ENCODE data around the gene RRP7A.
"Not testable (repeated sequence)": the region's sequence is repeated elsewhere in the genome, so short reads cannot be mapped to it uniquely, and the experiment has no call there.

Gene RRP7A

DNA sequence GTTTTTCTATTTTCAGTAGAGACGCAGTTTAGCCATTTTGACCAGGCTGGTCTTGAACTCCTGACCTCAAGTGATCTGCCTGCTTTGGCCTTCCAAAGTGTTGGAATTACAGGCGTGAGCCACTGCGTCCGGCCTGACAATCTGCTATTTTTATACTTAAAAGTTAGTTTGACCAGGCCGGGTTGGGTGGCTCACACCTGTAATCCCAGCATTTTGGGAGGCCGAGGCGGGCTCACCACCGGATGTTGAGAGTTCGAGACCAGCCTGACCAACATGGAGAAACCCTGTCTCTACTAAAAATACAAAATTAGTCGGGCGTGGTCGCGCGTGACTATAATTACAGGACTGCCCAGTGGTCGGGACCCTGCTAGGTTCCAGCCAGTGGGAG lies 19.8 kb downstream of the RRP7A start:
- not testable (repeated sequence) for DNase-seq (ENCODE audit: low read depth, low spot score)

DNA sequence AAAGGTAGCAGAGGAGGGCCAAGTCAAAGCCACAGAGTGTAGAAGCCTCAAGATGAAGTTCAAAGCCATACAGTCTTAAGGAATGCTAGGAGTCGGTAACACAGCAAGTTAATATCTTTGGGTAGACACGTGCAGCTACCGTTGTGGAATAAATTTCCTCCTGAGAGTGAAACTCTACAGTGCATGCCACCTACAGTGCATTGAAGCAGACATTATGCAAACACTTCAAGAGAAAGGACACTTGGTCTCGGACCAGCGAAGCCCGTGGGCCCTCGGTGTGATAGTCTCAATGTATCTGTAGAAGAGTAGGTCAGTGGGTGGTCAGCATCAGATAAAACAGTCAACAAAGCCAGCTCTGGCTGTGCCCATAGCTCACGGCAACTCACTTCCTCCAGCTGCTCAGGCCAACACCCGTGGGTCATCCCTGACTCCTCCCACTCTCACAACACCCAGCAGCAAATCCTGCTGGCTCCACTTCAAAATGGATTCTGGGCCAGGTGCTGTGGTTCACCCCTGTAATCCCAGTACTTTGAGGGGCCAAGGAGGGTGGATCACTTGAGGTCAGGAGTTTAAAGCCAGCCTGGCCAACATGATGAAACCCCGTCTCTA lies 24.0 kb downstream of the RRP7A start:
- not testable (repeated sequence) for DNase-seq (ENCODE audit: low read depth, low spot score)

DNA sequence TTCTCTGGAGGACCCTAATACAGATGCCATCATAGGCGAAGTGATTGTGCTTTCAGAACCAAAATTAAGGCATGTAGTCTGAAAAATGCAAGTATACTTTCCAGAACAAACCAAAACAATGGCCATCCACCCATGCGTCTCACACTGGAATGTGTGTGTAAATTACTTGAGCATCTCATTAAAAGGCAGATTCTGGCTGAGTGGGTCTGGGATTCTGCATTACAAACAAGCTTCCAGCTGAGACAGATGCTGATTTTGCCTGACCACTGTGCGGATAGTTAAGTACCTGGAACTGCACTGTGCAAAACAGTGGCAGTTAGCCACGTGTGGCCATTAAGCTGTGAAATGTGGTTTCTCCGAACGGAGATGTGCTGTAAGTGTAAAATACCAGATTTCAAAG lies 26.2 kb downstream of the RRP7A start:
- DNase-seq (ENCODE audit: low read depth, low spot score): no peak

DNA sequence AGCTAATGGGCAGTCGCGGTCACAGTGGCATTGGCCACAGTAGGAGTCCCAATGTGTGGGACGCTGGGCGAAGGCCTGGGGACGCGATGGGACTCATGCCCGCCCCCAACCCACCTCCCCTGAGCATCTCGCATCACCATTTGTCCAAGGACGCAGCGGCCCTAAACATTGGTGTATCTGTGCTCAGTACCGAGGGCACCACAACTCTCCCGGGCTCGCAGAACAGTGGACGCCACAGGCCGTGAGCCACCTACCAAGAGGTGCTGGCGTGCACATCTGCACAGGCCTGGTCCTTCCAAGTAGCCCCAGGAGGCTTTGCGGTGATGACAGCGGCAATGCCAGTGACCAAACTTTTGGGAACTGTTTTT lies 27.3 kb downstream of the RRP7A start:
- no peak for DNase-seq (ENCODE audit: low read depth, low spot score)

DNA sequence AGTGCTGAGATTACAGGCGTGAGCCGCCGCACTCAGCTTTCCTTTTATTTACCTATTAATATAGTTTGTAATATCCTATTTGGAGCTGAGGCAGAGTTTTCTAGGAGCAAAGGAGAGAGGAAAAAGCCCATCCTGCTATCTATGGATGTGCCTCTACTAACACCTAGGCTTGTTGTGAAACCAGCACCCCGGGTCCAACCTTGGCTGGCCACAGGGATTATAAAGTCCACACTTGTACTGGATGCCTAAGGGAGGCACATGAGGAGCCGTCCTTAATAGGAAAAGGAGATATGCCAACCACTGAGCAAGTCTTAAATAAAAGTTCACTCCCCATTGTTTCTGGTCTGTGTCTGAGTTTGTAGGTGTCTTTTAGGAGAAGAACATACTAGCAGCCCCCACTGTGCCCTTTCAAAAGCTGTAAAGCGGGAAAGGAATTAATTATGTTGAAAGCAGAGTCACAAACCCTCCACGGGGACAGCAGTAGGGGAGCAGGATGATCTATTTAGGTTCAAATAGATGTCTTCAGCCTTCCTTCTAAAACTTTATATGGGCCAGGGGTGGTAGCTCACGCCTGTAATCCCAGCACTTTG lies 29.3 kb downstream of the RRP7A start:
- no peak for DNase-seq (ENCODE audit: low read depth, low spot score)

DNA sequence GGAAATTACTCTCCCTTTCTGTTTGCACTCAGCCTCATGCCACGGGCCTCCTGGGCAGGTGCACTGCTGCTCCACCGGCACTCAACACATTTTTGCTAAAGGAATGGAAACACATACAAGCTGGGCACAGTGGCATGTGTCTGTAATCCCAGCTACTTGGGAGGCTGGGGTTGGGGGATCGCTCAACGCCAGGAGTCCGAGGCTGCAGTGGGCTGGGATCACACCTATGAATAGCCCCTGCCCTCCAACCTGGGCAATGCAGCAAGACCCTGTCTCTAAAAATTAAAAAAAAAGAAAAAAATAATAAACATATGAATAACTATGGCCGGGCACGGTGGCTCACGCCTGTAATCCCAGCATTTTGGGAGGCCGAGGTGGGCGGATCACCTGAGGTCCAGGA lies 30.6 kb downstream of the RRP7A start:
- DNase-seq (ENCODE audit: low read depth, low spot score): no peak

DNA sequence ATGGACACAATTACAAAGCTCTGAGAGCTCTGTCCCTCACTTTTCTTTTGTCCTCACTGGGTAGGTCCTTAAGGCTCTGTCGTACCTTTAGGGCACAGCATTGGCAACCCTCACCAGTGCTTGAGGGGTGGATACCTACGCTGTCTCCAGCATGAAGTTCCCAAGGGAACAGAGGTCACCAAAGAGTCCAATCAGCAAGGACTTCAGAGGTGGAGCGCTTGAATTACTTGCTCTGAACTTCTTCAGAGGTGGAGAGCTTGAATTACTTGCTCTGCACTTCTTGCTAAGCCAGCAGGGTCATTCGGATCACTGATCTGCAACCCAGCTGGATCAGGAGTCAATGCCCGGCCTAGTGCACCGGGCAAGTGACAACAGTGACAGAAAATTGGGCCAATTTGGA lies 35.1 kb downstream of the RRP7A start:
- no peak for DNase-seq (ENCODE audit: low read depth, low spot score)

DNA sequence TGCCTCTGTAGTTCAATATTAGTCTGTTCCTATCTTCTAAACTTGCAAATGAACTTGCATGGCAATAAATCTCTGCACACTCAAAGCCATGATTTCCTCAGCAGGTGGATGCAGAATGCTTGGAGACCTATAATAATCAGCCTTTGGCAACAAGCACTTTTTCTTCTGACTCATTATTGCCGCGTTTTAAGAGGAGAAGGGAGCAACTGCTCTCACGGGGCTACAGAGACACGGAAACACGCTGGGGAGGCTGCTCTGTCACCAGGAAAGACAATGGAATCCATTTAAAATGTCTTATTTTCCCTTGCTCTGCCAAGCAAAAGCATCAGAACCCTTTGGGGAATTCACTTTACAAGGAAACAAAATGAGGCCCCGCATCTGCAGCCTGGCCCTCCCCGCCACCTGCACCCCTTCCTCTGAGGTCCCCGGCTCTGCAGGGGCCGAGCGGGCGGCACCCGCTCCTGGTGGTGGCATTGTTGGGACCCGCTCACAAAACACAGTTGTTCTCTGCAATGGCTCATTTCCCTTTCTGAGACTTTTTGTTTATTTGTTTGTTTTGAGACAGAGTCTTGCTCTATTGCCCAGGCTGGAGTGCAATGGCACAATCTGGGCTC lies 35.9 kb downstream of the RRP7A start:
- DNase-seq (ENCODE audit: low read depth, low spot score): not testable (repeated sequence)

DNA sequence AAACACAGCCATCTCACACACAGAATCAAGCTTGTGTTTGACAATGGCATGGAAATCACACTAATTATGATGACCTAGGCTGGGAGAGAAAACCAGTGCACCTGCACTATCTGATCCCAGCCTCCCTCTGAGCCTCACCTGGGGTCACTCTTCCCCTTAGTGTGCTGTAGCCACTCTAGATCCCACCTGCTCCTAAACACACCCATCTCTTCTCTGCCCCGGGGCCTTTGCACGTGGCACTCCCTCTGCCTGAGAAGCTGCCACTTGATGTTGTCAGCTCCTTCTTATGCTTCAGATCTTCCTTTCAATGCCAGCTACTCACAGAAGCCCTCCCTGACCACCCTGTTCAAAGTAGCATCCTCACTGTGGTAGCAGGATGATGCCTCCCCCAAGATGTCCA lies 44.5 kb downstream of the RRP7A start:
- DNase-seq (ENCODE audit: low read depth, low spot score): no peak

DNA sequence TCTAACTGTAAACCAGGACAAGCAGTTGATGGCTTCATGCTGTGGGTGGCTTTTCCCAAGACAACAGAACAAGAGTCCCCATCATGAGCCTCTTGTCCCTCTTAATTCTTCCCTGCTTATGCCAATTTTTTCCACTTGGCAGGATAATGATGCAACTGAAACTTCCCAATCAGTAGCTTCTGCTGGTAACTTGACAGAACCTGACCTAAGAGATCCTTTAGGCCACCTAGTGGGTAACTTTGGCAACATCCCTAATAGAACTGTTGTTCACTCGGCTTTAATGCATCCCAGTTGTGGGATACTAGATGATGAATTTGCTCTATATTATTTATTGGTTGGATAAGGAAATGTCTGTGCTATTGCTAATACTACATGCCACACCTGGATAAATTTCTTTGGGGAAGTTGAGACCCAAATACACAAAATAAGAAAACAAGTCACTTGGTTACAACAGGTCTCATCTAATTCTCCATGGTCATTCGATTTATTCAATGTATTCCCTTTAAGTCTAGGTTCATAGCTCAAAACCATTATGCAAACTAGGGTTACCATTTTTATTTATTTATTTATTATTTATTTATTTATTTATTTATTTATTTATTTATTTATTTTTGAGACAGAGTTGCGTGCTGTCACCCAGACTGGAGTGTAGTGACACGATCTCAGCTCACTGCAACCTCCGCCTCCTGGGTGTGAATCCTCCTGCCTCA lies 46.0 kb downstream of the RRP7A start:
- DNase-seq (ENCODE audit: low read depth, low spot score): no peak

DNA sequence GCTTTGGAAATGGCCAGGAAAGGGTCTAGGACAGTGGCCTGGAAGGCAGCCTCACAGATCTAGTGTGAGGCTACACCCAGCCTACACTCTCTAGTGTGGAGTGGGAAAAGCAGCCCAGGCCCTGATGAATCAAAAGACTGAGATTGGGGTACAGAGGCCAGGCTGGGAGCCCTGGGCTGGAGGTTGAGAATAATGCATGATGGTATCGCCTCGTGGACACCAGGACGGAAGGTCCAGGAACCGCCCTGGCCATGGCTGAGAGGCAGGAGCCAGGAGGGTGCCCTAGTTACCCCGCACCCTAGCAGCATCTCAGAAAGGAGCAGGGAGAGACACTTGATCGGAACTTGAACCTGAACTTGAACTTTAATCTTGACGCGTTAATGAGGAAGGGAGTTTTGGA lies 46.9 kb downstream of the RRP7A start:
- no peak for DNase-seq (ENCODE audit: low read depth, low spot score)

DNA sequence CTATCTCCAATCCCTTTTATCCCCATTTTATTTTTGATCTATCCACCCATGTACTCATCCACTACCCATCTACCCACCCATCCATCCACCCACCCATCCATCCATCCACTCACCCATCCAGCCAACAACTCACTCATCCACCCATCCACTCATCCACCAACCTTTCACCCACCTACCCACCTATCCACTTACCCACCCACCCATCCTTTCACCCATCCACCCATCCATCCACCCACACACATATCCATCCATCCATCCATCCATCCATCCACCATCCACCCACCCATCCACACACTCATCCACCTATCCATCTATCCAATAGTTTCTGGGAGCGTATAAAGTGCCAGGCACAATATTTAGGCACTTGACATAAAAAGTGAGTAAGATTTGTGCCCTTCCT lies 48.2 kb downstream of the RRP7A start:
- no peak for DNase-seq (ENCODE audit: low read depth, low spot score)

DNA sequence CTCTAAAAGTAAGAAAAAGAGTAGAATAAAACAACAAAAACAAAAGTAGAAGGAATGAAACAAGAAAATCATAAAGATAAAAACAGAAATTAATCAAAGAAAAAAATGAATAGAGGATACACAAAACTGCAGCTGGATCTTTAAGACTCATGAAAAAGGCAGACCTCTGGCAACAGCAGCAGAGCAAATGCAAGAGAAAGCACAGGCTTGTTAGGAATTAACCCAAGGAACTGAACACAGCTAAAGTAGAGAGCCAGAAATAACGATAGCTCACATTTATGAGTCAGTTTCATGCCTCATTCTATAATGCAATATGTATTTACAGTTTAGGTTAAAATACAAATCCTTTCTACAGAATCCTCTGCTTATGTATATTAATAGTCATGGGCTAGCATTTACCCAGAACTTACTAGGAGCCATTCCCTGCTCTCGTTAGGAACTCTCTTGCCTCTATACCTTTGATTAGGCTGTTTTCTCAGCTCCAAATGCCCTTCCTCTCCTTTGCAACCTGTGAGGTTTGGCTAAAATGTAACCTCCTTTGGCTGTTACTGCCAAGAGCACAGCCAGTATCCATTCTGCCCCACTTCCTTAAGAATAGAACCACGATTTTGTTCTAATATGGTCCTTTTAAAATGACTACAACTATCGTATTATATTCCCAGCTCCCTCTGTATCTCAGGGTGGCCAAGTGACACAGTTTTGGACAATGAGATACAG lies 49.1 kb downstream of the RRP7A start:
- no peak for DNase-seq (ENCODE audit: low read depth, low spot score)

DNA sequence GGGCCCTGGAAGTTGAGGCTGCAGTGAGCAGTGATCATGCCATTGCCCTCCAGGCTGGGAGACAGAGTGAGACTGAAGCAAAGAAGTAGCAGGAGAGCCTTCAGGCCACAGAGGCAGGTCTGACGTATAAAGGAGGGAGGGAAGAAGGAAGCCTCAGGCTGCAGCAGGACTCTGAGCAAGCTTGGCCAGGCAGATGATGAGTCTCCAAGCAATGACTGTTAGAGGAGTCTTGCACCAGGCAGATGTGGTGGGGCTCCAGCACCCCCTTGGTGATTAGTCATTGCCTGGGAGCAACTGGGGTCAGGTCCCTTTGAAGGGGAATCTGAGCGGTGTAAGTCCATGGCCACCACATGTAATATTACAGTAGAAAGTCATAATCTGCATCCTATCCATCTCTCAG lies 50.8 kb downstream of the RRP7A start:
- no peak for DNase-seq (ENCODE audit: low read depth, low spot score)

DNA sequence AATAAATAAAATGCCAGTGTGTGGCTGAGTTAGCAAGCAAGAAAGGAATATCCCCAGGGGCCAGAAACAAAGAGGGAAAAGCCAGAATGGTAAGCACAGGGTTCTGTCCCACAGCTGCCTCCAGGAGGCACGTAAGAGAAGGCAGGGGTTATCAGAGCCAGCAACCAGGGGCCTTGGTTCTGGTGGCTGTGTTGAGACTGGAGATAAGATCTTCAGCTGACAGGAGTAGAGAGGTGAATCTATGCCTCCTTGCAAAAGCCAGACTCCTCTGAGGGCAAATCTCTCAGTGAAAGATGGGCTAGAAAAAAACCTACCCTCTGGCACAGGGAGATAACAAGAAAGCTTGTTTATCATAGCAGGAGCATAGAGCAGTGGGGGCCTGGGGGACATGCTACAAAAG lies 57.6 kb downstream of the RRP7A start:
- DNase-seq (ENCODE audit: low read depth, low spot score): peak; percentile 88

DNA sequence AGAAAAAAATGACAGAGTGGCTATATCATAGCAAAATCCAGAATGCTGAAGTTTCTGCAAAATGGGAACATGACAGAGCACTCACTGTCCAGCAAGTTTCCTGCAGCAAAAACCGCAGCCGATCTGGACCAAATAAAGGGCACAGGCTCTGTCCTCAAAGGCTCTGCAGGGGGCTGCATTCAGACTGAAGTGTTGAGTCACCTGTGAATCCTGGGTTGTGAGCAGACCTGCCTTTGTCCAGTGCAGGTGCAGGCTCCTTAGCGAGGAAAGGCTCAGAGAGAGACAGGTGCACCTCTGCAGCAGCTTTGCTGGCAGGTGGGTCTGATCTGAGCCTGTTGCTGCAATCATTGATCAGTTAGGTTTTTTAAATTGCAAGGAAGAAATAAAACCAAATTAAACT lies 58.1 kb downstream of the RRP7A start:
- peak; percentile 63 for DNase-seq (ENCODE audit: low read depth, low spot score)
